ENCODE results near the gene C14orf132. TPM values are rescaled to one million over a fixed set of nuclear protein-coding genes. Genes with fewer than 3 reads are reported as not detected.

Gene C14orf132
- total RNA-seq, 3 donors from 2014 or later = 0.38 to 0.61 (median 0.43) TPM

GRCh38 chr14:96114002-96114401 lies 74.8 kb downstream of the C14orf132 start:
- peaks cover 5% of the 10 kb centered on the region for H3K9me3 Mint-ChIP-seq
- peaks cover 2% of the 10 kb centered on the region for H3K27me3 Mint-ChIP-seq (ENCODE audit: low read depth)
- H3K4me1 Mint-ChIP-seq (ENCODE audit: low read depth) = peaks cover 20% of the 10 kb centered on the region
- no peak overlapping the region for H3K4me3 Mint-ChIP-seq
- H3K36me3 Mint-ChIP-seq (ENCODE audit: insufficient read depth) = no peaks in the 10 kb centered on the region
- DNase-seq (no peak), ATAC-seq (no peak)

- ATAC-seq = peak; percentile 38 to 40
- H3K36me3 Mint-ChIP-seq (ENCODE audit: insufficient read depth) = no peaks in the 10 kb centered on the region
- DNase-seq = no peak
- peaks cover 5% of the 10 kb centered on the region for H3K9me3 Mint-ChIP-seq
- H3K4me3 Mint-ChIP-seq = no peak overlapping the region
- no peaks in the 10 kb centered on the region for H3K27me3 Mint-ChIP-seq (ENCODE audit: low read depth)
- peaks cover 20% of the 10 kb centered on the region for H3K4me1 Mint-ChIP-seq (ENCODE audit: low read depth)
These were observed 78.1 kb downstream of the C14orf132 start for GRCh38 chr14:96117101-96117897.

GRCh38 chr14:96117960-96118359 lies 78.8 kb downstream of the C14orf132 start:
- no peaks in the 10 kb centered on the region for H3K27me3 Mint-ChIP-seq (ENCODE audit: low read depth)
- no peak for DNase-seq
- H3K9me3 Mint-ChIP-seq = peaks cover 5% of the 10 kb centered on the region
- ATAC-seq = no peak
- H3K36me3 Mint-ChIP-seq (ENCODE audit: insufficient read depth) = no peaks in the 10 kb centered on the region
- H3K4me3 Mint-ChIP-seq = no peak overlapping the region
- peaks cover 21% of the 10 kb centered on the region for H3K4me1 Mint-ChIP-seq (ENCODE audit: low read depth)

GRCh38 chr14:96118391-96118790 lies 79.2 kb downstream of the C14orf132 start:
- Mint-ChIP-seq H3K4me3 (no peak overlapping the region), H3K27me3 (ENCODE audit: low read depth) (no peaks in the 10 kb centered on the region), H3K9me3 (peaks cover 5% of the 10 kb centered on the region), H3K36me3 (ENCODE audit: insufficient read depth) (no peaks in the 10 kb centered on the region), H3K4me1 (ENCODE audit: low read depth) (peaks cover 25% of the 10 kb centered on the region)
- no peak for DNase-seq
- ATAC-seq = no peak

GRCh38 chr14:96119947-96120346 lies 80.8 kb downstream of the C14orf132 start:
- ATAC-seq = no peak
- Mint-ChIP-seq H3K9me3 (no peaks in the 10 kb centered on the region), H3K4me3 (no peak overlapping the region), H3K27me3 (ENCODE audit: low read depth) (no peaks in the 10 kb centered on the region), H3K4me1 (ENCODE audit: low read depth) (peaks cover 33% of the 10 kb centered on the region), H3K36me3 (ENCODE audit: insufficient read depth) (no peaks in the 10 kb centered on the region)
- DNase-seq = no peak

- Mint-ChIP-seq H3K9me3 (no peaks in the 10 kb centered on the region), H3K4me3 (no peak overlapping the region), H3K36me3 (ENCODE audit: insufficient read depth) (no peaks in the 10 kb centered on the region), H3K27me3 (ENCODE audit: low read depth) (no peaks in the 10 kb centered on the region), H3K4me1 (ENCODE audit: low read depth) (peaks cover 38% of the 10 kb centered on the region)
- ATAC-seq = no peak
- DNase-seq = no peak
These were observed 81.2 kb downstream of the C14orf132 start for GRCh38 chr14:96120392-96120791.

- H3K4me3 Mint-ChIP-seq = no peak overlapping the region
- ATAC-seq (no peak), DNase-seq (no peak)
- H3K9me3 Mint-ChIP-seq = no peaks in the 10 kb centered on the region
- H3K27me3 Mint-ChIP-seq (ENCODE audit: low read depth) = no peaks in the 10 kb centered on the region
- peaks cover 43% of the 10 kb centered on the region for H3K4me1 Mint-ChIP-seq (ENCODE audit: low read depth)
- H3K36me3 Mint-ChIP-seq (ENCODE audit: insufficient read depth) = no peaks in the 10 kb centered on the region
These were observed 81.8 kb downstream of the C14orf132 start for GRCh38 chr14:96120941-96121340.

- H3K9me3 Mint-ChIP-seq = no peaks in the 10 kb centered on the region
- no peak for DNase-seq
- ATAC-seq = no peak
- H3K27me3 Mint-ChIP-seq (ENCODE audit: low read depth) = no peaks in the 10 kb centered on the region
- H3K4me3 Mint-ChIP-seq = no peak overlapping the region
- H3K4me1 Mint-ChIP-seq (ENCODE audit: low read depth) = peaks cover 46% of the 10 kb centered on the region
- no peaks in the 10 kb centered on the region for H3K36me3 Mint-ChIP-seq (ENCODE audit: insufficient read depth)
These were observed 82.7 kb downstream of the C14orf132 start for GRCh38 chr14:96121660-96122395.

GRCh38 chr14:96122496-96122895 lies 83.3 kb downstream of the C14orf132 start:
- Mint-ChIP-seq H3K27me3 (ENCODE audit: low read depth) (no peaks in the 10 kb centered on the region), H3K4me3 (no peak overlapping the region), H3K4me1 (ENCODE audit: low read depth) (peaks cover 46% of the 10 kb centered on the region), H3K9me3 (no peaks in the 10 kb centered on the region), H3K36me3 (ENCODE audit: insufficient read depth) (no peaks in the 10 kb centered on the region)
- DNase-seq (no peak), ATAC-seq (no peak)

- no peak for DNase-seq
- Mint-ChIP-seq H3K4me3 (no peak overlapping the region), H3K4me1 (ENCODE audit: low read depth) (peaks cover 41% of the 10 kb centered on the region), H3K9me3 (no peaks in the 10 kb centered on the region), H3K36me3 (ENCODE audit: insufficient read depth) (no peaks in the 10 kb centered on the region), H3K27me3 (ENCODE audit: low read depth) (no peaks in the 10 kb centered on the region)
- ATAC-seq = no peak
These were observed 86.4 kb downstream of the C14orf132 start for GRCh38 chr14:96125536-96125935.

- Mint-ChIP-seq H3K4me3 (peak overlapping the region; percentile 67), H3K9me3 (no peaks in the 10 kb centered on the region)
- ATAC-seq = peak; percentile 58 to 71
These were observed 87.2 kb downstream of the C14orf132 start for GRCh38 chr14:96126339-96126782.

GRCh38 chr14:96126783-96127271 lies 87.7 kb downstream of the C14orf132 start:
- Mint-ChIP-seq H3K4me3 (peak overlapping the region; percentile 67), H3K4me1 (ENCODE audit: low read depth) (peaks cover 41% of the 10 kb centered on the region), H3K27me3 (ENCODE audit: low read depth) (no peaks in the 10 kb centered on the region), H3K9me3 (no peaks in the 10 kb centered on the region), H3K36me3 (ENCODE audit: insufficient read depth) (no peaks in the 10 kb centered on the region)
- no peak for DNase-seq
- ATAC-seq = no peak

More at GRCh38 chr14:96126339-96126782, 87.2 kb downstream of the C14orf132 start:
- no peaks in the 10 kb centered on the region for H3K27me3 Mint-ChIP-seq (ENCODE audit: low read depth)
- peaks cover 41% of the 10 kb centered on the region for H3K4me1 Mint-ChIP-seq (ENCODE audit: low read depth)
- DNase-seq = no peak
- H3K36me3 Mint-ChIP-seq (ENCODE audit: insufficient read depth) = no peaks in the 10 kb centered on the region

- H3K36me3 Mint-ChIP-seq (ENCODE audit: insufficient read depth) = no peaks in the 10 kb centered on the region
- no peak overlapping the region for H3K4me3 Mint-ChIP-seq
- DNase-seq (no peak), ATAC-seq (no peak)
- peaks cover 32% of the 10 kb centered on the region for H3K4me1 Mint-ChIP-seq (ENCODE audit: low read depth)
- peaks cover 2% of the 10 kb centered on the region for H3K27me3 Mint-ChIP-seq (ENCODE audit: low read depth)
- no peaks in the 10 kb centered on the region for H3K9me3 Mint-ChIP-seq
These were observed 90.1 kb downstream of the C14orf132 start for GRCh38 chr14:96129128-96129736.

- no peaks in the 10 kb centered on the region for H3K36me3 Mint-ChIP-seq (ENCODE audit: insufficient read depth)
- H3K4me1 Mint-ChIP-seq (ENCODE audit: low read depth) = peaks cover 24% of the 10 kb centered on the region
- ATAC-seq = no peak
These were observed 91.2 kb downstream of the C14orf132 start for GRCh38 chr14:96130391-96130790.

More at GRCh38 chr14:96130391-96130790, 91.2 kb downstream of the C14orf132 start:
- no peak for DNase-seq
- Mint-ChIP-seq H3K27me3 (ENCODE audit: low read depth) (peaks cover 6% of the 10 kb centered on the region), H3K9me3 (no peaks in the 10 kb centered on the region), H3K4me3 (no peak overlapping the region)
